Ectodermal cell (in vitro differentiated cells): Measurements from ENCODE around the gene LIMS2.

Source experiments
- H3K27ac ChIP-seq: 2 replicates; pipeline ENCODE4 v1.7.0; 2013; ENCODE audit warnings: mild to moderate bottlenecking, low read depth, low read length; ENCODE audit not compliant: insufficient read depth, poor library complexity, severe bottlenecking
- H3K27me3 ChIP-seq: 2 replicates; pipeline ENCODE4 v1.7.0; 2013; ENCODE audit warnings: mild to moderate bottlenecking, low read length; ENCODE audit not compliant: insufficient read depth, control insufficient read depth, poor library complexity, severe bottlenecking
- H3K36me3 ChIP-seq: one replicate; pipeline ENCODE4 v1.7.0; 2013; ENCODE audit warnings: low read length; ENCODE audit not compliant: control insufficient read depth, insufficient read depth
- H3K4me1 ChIP-seq: one replicate; pipeline ENCODE4 v1.7.0; 2013; ENCODE audit warnings: low read length; ENCODE audit not compliant: control insufficient read depth, insufficient read depth
- H3K4me3 ChIP-seq: 2 replicates; pipeline ENCODE4 v1.7.0; 2013; ENCODE audit warnings: low read depth, low read length, control low read depth; ENCODE audit not compliant: insufficient read depth
- H3K9me3 ChIP-seq: 2 replicates; pipeline ENCODE4 v1.7.0; 2013; ENCODE audit warnings: mild to moderate bottlenecking, low read length, moderate library complexity; ENCODE audit not compliant: control insufficient read depth
- WGBS, 2 experiments: methylation state at CpG; one replicate each; pipeline ENCODE4 v1.1.7; 2013; ENCODE audit warnings: missing lambda C conversion rate in 2 of 2; 5-methylcytosine and 5-hydroxymethylcytosine counted together

The LIMS2 gene

DNA sequence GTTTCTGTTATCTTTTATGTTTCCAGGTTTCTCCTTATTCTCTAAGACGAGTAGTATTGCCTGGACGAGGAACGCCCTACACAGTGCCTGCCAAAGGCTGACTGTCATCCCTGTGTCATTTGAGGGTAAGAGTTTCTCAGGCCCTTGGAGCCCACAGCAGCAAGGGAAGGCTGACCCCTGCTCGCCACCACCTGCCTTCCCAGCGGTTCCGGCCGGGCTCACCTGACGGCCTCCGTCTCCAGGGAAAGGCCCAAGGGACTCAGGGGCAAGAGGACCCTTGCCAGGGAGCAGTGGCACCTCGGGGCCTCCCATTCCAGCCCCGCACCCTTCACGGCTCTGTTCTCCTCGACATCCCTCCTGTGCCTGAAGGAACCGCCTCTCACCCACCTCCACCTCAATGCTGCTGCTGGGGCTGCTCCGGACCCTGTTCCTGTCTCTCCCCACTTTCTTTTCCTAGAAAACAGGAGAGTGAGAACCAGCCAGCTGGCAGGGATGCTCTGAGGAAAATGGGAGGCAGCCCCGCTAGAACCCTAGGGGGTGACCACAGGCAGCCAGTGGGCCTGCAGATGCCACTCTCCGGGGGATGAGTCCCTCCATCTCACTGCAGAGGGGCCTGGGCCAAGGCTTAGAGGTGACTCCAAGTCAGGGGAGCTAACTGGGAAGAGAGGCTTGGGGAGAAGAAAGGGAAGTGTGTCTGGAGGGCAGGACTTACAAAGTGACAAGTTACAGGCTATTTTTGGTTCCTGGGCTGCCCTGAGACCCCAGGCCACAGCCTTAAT, 1.9 kb downstream of the LIMS2 start:
- H3K4me1 ChIP-seq = no peaks in the 10 kb centered on the region
- H3K27me3 ChIP-seq = peaks cover 62% of the 10 kb centered on the region
- 88% methylated on average over 17 of the region's 17 CpGs for WGBS, 2 experiments
- H3K27ac ChIP-seq = no peak overlapping the region
- no peak overlapping the region for H3K4me3 ChIP-seq
- no peaks in the 10 kb centered on the region for H3K36me3 ChIP-seq
- H3K9me3 ChIP-seq = no peaks in the 10 kb centered on the region

DNA sequence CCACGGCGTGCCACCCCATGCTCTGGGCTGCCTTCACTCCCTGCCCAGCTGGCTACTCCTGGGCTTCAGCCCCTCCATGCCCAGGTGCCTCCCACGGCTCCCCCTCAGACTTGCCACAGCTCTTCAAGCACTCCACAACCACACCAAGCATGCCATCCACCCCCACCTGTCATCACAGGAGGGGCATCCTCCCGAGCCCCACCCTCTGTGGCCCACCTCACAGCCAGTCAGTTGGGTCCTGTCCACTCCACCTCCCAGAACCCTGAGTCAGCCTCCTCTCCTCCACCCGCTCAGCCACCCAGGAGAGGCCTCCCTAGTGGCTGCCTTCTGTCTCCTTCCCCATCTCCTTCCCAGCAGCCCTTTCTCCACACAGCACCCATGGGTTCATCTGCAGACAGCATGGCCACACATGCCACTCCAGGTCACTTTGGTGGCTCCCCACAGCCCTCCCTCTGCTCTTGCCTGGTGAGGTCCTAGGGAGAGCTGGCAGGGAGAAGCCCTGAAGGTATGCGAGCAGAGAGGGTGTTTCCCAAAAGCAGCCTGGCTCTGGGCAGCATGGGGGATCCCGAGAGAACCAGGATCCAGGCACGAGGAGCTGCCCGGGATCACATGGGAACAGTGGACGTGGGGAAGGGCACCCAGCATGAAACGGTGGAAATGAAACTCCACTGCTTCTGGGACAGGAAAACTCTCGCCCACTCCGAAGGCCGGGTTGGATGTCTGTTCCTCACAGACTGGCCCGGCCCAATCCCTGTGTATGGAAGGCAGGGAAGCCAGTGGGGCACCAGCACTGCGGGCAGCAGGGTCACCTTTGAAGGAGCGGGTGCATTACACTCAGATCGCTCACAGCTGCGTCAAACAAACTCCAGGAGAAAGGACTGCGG, 2.7 kb downstream of the LIMS2 start:
- 84 to 86% methylated on average over 20 of the region's 20 CpGs for WGBS, 2 experiments
- no peaks in the 10 kb centered on the region for H3K9me3 ChIP-seq
- H3K36me3 ChIP-seq = no peaks in the 10 kb centered on the region
- H3K27me3 ChIP-seq = peaks cover 61% of the 10 kb centered on the region
- H3K4me1 ChIP-seq = no peaks in the 10 kb centered on the region
- no peak overlapping the region for H3K4me3 ChIP-seq
- no peak overlapping the region for H3K27ac ChIP-seq

DNA sequence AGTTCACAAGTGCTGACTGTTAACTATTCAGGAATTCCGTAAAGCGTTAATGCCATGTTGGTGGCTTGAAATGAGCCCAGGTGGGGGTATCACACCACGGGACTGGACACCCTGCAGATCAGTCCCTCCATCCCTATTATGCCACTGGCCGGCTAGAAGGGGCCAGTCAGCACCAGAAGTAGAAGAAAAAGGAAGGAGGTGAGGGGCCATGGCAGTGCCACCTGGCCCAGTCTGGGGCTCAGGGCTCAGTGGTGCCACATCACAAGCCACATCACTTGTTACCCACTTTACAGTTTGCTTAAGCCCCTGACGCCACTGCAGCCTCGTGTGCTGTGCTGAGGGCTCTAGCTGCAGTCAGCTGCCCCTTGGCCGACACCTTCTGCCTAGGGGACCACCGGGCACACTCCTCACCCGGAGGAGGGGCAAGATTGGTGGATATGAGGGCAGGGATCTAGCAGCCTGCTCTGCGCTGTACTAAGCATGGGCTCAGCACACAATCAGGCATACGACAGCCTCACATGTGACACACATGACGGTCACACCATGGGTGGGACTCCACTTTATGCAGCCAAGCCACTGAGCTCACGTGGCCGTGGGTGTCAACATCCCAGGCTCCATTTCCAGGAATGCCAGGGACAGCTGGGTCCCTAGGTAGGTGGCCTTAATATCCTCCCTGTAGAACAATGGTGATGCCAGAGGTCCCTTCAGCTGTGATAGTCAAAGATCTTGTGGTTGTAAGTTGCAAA, 3.6 kb downstream of the LIMS2 start:
- no peaks in the 10 kb centered on the region for H3K4me1 ChIP-seq
- no peak overlapping the region for H3K27ac ChIP-seq
- H3K36me3 ChIP-seq = no peaks in the 10 kb centered on the region
- H3K4me3 ChIP-seq = no peak overlapping the region
- WGBS, 2 experiments = 88 to 91% methylated on average over 14 of the region's 14 CpGs
- no peaks in the 10 kb centered on the region for H3K9me3 ChIP-seq
- H3K27me3 ChIP-seq = peaks cover 54% of the 10 kb centered on the region

DNA sequence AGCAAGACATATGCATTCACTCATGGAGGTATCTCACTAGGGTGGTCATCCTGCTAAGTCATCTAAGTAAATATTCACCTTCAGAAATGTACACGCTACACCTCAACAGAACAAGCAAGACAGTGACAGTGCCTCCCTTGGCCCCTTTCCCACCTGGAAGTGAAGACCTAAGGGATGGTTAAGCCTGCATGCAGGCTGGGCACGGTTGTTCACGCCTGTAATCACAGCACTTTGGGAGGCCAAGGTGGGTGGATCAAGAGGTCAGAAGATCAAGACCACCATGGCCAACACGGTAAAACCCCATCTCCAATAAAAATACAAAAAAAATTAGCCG, 4.4 kb downstream of the LIMS2 start:
- Histone ChIP-seq H3K27ac (no peak overlapping the region), H3K4me1 (no peaks in the 10 kb centered on the region), H3K4me3 (no peak overlapping the region), H3K27me3 (peaks cover 50% of the 10 kb centered on the region), H3K36me3 (no peaks in the 10 kb centered on the region), H3K9me3 (no peaks in the 10 kb centered on the region)
- WGBS, 2 experiments = 81 to 83% methylated on average over 5 of the region's 5 CpGs

DNA sequence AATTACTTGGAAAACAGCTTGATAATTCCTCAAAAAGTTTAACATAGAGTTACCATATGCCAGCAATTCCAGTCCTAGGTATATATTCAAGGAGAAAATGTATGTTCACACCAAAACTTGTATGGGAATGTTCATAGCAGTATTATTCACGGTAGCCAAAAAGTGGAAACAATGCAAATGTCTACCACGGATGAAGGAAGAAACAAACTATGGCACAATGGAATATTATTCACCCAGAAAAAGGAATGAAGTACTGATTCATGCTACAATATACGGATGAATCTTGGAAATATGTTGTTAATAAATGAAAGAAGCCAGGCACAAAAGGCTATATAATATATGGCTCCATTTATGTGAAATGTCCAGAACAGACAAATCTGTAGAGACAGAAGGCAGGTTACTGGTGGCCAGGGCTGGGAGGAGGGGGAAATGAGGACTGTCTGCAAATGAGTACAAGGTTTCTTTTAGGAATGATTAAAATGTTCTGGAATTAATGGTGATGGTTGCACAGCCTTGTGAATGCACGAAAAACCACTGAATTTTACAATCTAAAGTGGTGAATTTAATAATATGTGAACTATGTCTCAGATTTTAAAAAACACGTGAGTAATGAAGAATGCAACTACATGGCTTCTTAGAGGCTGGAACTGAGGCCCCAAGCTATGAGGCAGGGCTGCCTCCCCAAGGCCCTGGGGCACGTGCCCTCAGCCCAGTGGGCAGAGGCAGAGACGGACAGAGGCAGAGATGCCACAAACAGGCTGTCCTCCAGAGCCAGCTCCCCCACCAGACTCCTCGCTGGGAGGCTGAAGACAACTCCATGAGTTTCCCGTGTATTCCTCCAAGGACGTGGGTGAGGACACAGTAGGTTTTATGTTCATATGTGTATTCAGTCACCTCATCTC, 5.0 kb downstream of the LIMS2 start:
- Histone ChIP-seq H3K27me3 (peaks cover 50% of the 10 kb centered on the region), H3K36me3 (no peaks in the 10 kb centered on the region), H3K4me1 (no peaks in the 10 kb centered on the region), H3K27ac (no peak overlapping the region), H3K4me3 (no peak overlapping the region), H3K9me3 (no peaks in the 10 kb centered on the region)
- 94 to 96% methylated on average over 9 to 10 of the region's 10 CpGs for whole genome bisulfite sequencing, 2 experiments

DNA sequence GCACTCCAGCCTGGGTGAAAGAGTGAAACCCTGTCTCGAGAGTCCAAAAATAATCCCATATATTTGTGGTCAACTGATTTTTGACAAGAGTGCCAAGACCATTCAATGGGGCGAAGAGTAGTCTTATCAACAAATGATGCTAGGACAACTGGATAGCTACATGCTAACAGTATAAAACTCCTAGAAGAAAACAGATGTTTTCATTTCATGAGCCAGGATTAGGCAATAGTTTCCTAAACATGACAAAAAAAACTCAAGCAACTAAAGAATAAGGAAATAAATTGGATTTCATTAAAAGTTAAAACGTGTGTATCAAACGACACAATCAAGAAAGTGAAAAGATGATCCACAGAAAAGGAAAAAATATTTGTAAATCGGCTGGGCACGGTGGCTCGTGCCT, 6.3 kb downstream of the LIMS2 start:
- Histone ChIP-seq H3K4me1 (peaks cover 3% of the 10 kb centered on the region), H3K27me3 (peaks cover 51% of the 10 kb centered on the region), H3K4me3 (no peak overlapping the region), H3K9me3 (no peaks in the 10 kb centered on the region), H3K27ac (no peak overlapping the region), H3K36me3 (no peaks in the 10 kb centered on the region)
- 93 to 94% methylated on average over 7 of the region's 7 CpGs for WGBS, 2 experiments

DNA sequence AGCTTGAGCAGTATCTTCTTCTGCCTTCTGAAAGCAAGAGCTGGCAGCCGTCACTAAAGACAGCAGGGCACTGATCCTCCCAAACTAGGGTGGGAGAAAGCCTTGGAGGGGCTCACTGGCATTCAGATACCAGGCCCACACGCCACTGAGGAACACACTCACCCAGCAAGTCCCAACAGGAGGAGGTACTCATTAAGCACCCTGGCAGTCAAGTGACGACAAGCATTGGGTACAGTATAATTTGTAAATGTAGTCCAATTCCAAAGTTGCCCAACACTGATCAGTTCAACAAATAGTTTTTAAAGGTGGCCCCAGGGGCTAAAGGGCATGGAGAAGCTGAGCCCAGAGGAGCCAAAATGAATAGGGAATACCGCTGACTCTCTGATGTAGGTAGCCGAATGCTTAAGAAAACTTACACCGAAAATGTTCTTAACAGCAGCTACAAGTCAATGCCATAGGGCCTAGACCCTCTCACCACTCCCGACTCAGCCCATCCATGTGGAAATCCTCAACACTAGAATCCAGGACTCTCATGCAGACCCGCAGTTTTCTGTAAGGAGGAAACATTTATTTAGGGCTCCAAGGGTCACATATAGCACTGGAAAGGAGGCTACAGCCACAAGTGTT, 9.9 kb downstream of the LIMS2 start:
- Histone ChIP-seq H3K4me3 (no peak overlapping the region), H3K9me3 (no peaks in the 10 kb centered on the region), H3K27me3 (peaks cover 39% of the 10 kb centered on the region), H3K36me3 (no peaks in the 10 kb centered on the region), H3K27ac (no peak overlapping the region), H3K4me1 (peaks cover 9% of the 10 kb centered on the region)
- 93 to 96% methylated on average over 8 of the region's 8 CpGs for WGBS, 2 experiments

DNA sequence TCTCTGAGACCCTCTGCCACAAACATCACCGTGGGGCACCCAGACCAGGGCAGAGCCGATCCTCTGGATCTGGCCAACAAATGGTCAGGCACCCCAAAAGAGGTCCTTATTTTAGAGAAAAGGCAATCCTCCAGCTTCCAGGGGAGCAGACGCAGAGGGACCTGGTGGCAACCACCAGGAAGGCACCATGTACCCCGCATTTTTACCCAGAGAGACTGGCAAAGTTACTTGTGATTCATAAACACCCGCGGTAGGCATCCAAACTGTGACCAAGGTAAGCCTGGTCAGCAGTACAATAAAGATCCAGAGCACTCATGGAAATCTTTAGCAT, 10.5 kb downstream of the LIMS2 start:
- Histone ChIP-seq H3K4me3 (no peak overlapping the region), H3K36me3 (no peaks in the 10 kb centered on the region), H3K9me3 (no peaks in the 10 kb centered on the region), H3K27me3 (peaks cover 39% of the 10 kb centered on the region), H3K27ac (no peak overlapping the region), H3K4me1 (peaks cover 9% of the 10 kb centered on the region)
- 94% methylated on average over 6 of the region's 6 CpGs for WGBS, 2 experiments

DNA sequence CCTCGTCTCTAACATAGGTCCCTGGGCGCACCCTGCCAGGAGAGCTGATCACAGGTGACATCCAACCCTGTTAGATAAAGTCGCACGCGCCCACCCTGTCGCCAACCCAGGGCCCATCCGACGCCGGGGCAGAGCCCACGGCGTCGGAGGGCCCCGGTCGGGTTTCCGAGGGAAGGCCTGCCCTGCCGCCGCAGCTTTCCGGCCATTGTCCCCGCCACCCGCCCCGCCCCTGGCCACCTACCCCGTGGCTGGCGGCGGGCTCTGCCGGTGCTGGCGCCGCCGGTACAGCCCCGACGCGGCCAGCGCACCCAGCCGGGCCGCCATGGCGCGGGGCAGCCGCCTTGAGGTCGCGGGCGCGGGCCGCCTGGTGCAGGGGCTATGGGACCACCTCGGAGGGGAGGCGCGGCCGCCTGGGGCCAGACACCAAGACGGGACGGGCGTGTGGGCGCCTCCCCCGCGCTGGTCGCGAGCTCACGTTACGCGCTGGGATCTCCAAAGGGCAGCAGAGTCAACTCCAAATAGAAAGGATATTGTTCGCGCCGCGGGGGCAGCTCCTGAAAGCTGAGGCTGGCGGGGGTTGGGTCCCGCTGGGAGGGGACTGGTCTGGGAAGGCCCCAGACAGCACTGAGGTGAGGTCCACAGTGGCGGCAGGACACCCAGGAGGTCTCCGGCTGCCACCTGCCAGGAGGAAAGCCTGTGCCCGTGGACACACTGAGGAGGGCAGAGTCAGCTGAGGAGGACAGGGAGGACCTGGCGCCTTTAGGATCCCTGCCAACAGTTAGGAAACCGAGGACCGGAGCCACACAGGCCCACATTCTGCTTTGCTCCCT, 11.1 kb downstream of the LIMS2 start:
- no peak overlapping the region for H3K27ac ChIP-seq
- WGBS, 2 experiments = 15% methylated on average over 69 of the region's 69 CpGs
- H3K4me1 ChIP-seq = peaks cover 9% of the 10 kb centered on the region
- H3K4me3 ChIP-seq = peak overlapping the region; percentile 17
- peaks cover 39% of the 10 kb centered on the region for H3K27me3 ChIP-seq
- no peaks in the 10 kb centered on the region for H3K9me3 ChIP-seq
- H3K36me3 ChIP-seq = no peaks in the 10 kb centered on the region
